ENCODE data around the gene ADAT1. TPM values are rescaled to one million over a fixed set of nuclear protein-coding genes. Genes with fewer than 3 reads are reported as not detected.

ADAT1 gene
- total RNA-seq, 2 experiments from 2014 or later, result 46.7 to 47.6 TPM

GRCh38 chr16:75616521-75617010 lies 6.5 kb downstream of the ADAT1 start:
- POLR2A ChIA-PET, result interaction anchor here (0.7 to 7.5 kb wide), 5 partner anchors 10 to 183 kb away, joined by 4 to 239 read pairs (median 5); partner anchors contain the start of genes CFDP1, KARS1 and TERF2IP
- peaks cover 44% of the 10 kb centered on the region for H3K4me1 Mint-ChIP-seq (ENCODE audit: low read depth)

DNA sequence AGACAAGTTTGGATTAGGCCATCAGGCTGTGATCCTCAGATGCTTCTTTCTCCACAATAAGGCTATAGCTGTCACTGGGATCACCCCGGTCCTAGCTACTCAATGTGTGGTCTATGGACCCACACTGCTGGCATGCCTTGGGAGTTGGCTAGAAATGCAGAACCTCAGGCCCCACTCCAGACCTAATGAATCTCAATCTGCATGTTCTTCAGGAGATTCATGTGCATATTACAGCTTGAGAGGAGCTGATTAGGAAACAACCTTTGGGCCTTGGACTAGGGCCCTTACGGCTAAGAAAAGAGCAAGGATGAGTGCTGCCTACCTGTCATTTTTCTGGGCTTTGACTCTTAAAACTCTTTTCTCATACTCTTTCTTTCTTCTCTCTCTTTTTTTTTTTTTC lies 7.5 kb downstream of the ADAT1 start:
- no peaks in the 10 kb centered on the region for H3K27me3 Mint-ChIP-seq
- Histone ChIP-seq H3K4me1 (ENCODE audit: insufficient read depth, low read length) (peaks cover 45% of the 10 kb centered on the region), H3K36me3 (ENCODE audit: insufficient read depth, low read length) (peaks cover 72% of the 10 kb centered on the region), H3K9me3 (ENCODE audit: control insufficient read depth in 1 of 2, insufficient read depth in 1 of 2, low read length in 2 of 2) (no peaks in the 10 kb centered on the region), H3K27me3 (ENCODE audit: control insufficient read depth in 1 of 2, insufficient read depth in 2 of 2, low read length in 2 of 2) (no peaks in the 10 kb centered on the region), H3K27ac (ENCODE audit: low read depth in 1 of 2, low read length in 2 of 2) (peak overlapping the region in 1 of 2 donors; percentile 56), H3K4me3 (ENCODE audit: low read length) (no peak overlapping the region)
- CTCF ChIA-PET, result interaction anchor here (0.6 to 1.6 kb wide), 2 partner anchors 11 to 98 kb away, joined by 3 to 5 read pairs; no protein-coding TSS in a partner anchor
- no peak for TF ChIP-seq CTCF (IDR thresholded peaks at IDR 0.05)
- peak overlapping the region; percentile 92 for H3K27ac Mint-ChIP-seq
- POLR2A ChIA-PET, result interaction anchor here (0.6 to 2.3 kb wide), 6 partner anchors 9 to 182 kb away, joined by 3 to 26 read pairs (median 4); partner anchors contain the start of genes CFDP1, KARS1 and TERF2IP
- DNase-seq (no peak), ATAC-seq (ENCODE audit: poor library complexity) (no peak)
- peaks cover 87% of the 10 kb centered on the region for H3K36me3 Mint-ChIP-seq (ENCODE audit: low read depth)
- peaks cover 35% of the 10 kb centered on the region for H3K4me1 Mint-ChIP-seq (ENCODE audit: low read depth)
- H3K4me3 Mint-ChIP-seq, result no peak overlapping the region
- intact Hi-C loops (cut with DNase I, micrococcal nuclease), result no loop called here
- no peaks in the 10 kb centered on the region for H3K9me3 Mint-ChIP-seq

More at GRCh38 chr16:75616521-75617010, 6.5 kb downstream of the ADAT1 start:
- H3K4me1 ChIP-seq (ENCODE audit: insufficient read depth, low read length), result peaks cover 52% of the 10 kb centered on the region
- DNase-seq (peak in 3 of 14 experiments; percentile 30 to 68 (median 39)), ATAC-seq (ENCODE audit: poor library complexity) (peak; percentile 53)
- peaks cover 64% of the 10 kb centered on the region for H3K36me3 ChIP-seq (ENCODE audit: insufficient read depth, low read length)
- Mint-ChIP-seq H3K9me3 (no peaks in the 10 kb centered on the region), H3K27ac (peak overlapping the region; percentile 92), H3K36me3 (ENCODE audit: low read depth) (peaks cover 85% of the 10 kb centered on the region), H3K4me3 (peak overlapping the region; percentile 57), H3K27me3 (no peaks in the 10 kb centered on the region)
- TF ChIP-seq CTCF (IDR thresholded peaks at IDR 0.05), result no peak
- CTCF ChIA-PET, result interaction anchor here (1.6 kb wide), 1 partner anchor 99 kb away, joined by 5 read pairs; no protein-coding TSS in a partner anchor
- no peaks in the 10 kb centered on the region for H3K9me3 ChIP-seq (ENCODE audit: control insufficient read depth in 1 of 2, insufficient read depth in 1 of 2, low read length in 2 of 2)
- intact Hi-C loops (cut with DNase I, micrococcal nuclease), result no loop called here
- no peaks in the 10 kb centered on the region for H3K27me3 ChIP-seq (ENCODE audit: control insufficient read depth in 1 of 2, insufficient read depth in 2 of 2, low read length in 2 of 2)
- peak overlapping the region; percentile 5 for H3K4me3 ChIP-seq (ENCODE audit: low read length)
- H3K27ac ChIP-seq (ENCODE audit: low read depth in 1 of 2, low read length in 2 of 2), result peak overlapping the region in 1 of 2 donors; percentile 56

- ChIA-PET POLR2A (interaction anchor here (1.2 to 2.3 kb wide), 2 partner anchors 17 to 34 kb away, joined by 3 to 26 read pairs; partner anchors contain the start of genes KARS1 and TERF2IP), CTCF (no interaction called here)
- Histone ChIP-seq H3K9me3 (ENCODE audit: control insufficient read depth in 1 of 2, insufficient read depth in 1 of 2, low read length in 2 of 2) (no peaks in the 10 kb centered on the region), H3K27me3 (ENCODE audit: control insufficient read depth in 1 of 2, insufficient read depth in 2 of 2, low read length in 2 of 2) (no peaks in the 10 kb centered on the region), H3K27ac (ENCODE audit: low read depth in 1 of 2, low read length in 2 of 2) (no peak overlapping the region), H3K4me3 (ENCODE audit: low read length) (no peak overlapping the region), H3K36me3 (ENCODE audit: insufficient read depth, low read length) (peaks cover 70% of the 10 kb centered on the region), H3K4me1 (ENCODE audit: insufficient read depth, low read length) (peaks cover 32% of the 10 kb centered on the region)
- no peak for DNase-seq
- Mint-ChIP-seq H3K4me1 (ENCODE audit: low read depth) (peaks cover 27% of the 10 kb centered on the region), H3K36me3 (ENCODE audit: low read depth) (peaks cover 89% of the 10 kb centered on the region), H3K27me3 (no peaks in the 10 kb centered on the region), H3K27ac (no peak overlapping the region), H3K4me3 (no peak overlapping the region), H3K9me3 (no peaks in the 10 kb centered on the region)
- TF ChIP-seq CTCF (IDR thresholded peaks at IDR 0.05), result no peak
- ATAC-seq (ENCODE audit: poor library complexity), result no peak
- intact Hi-C loops (cut with DNase I, micrococcal nuclease), result no loop called here
Observed at GRCh38 chr16:75614066-75614897, 8.8 kb downstream of the ADAT1 start.
